Neural cell (in vitro differentiated cells): ENCODE data around the gene KCNJ16. TPM values are rescaled to one million over a fixed set of nuclear protein-coding genes. Genes with fewer than 3 reads are reported as not detected.
A peak's percentile ranks its signal among the peaks of the same experiment; 100 is the strongest.

ENCODE experiments used
- H2AFZ ChIP-seq: fragments of 200-600, 300-800 bp; sonication (generic), shearing (Covaris generic); 2 replicates; pipeline ENCODE4 v1.6.0; 2014; ENCODE audit warnings: low read depth, mild to moderate bottlenecking, antibody characterized with exemption, low read length, moderate library complexity
- H3F3A ChIP-seq: fragments of 200-600 bp; shearing (Covaris generic); 2 replicates; pipeline ENCODE4 v1.6.1; 2016; ENCODE audit warnings: mild to moderate bottlenecking, moderate library complexity, mixed read lengths, antibody characterized with exemption, low read length; ENCODE audit not compliant: insufficient read depth, poor library complexity, severe bottlenecking
- H3K27ac ChIP-seq: fragments of 200-600, 300-800 bp; sonication (generic), shearing (Covaris generic); 2 replicates; pipeline ENCODE4 v1.5.1; 2014; ENCODE audit warnings: mild to moderate bottlenecking, low read length, moderate library complexity
- H3K27me3 ChIP-seq: fragments of 300-800, 200-600 bp; sonication (generic), shearing (Covaris generic); 2 replicates; pipeline ENCODE4 v1.6.0; 2014; ENCODE audit warnings: mild to moderate bottlenecking, low read depth, low read length, moderate library complexity; ENCODE audit not compliant: insufficient read depth
- H3K36me3 ChIP-seq: fragments of 300-800, 200-600 bp; sonication (generic), shearing (Covaris generic); 2 replicates; pipeline ENCODE4 v1.5.1; 2014; ENCODE audit warnings: mild to moderate bottlenecking, antibody characterized with exemption, low read length, moderate library complexity; ENCODE audit not compliant: insufficient read depth
- H3K4me2 ChIP-seq: fragments of 300-800, 200-600 bp; sonication (generic), shearing (Covaris generic); 2 replicates; pipeline ENCODE4 v1.6.0; 2014; ENCODE audit warnings: mild to moderate bottlenecking, low read length
- H3K4me3 ChIP-seq: fragments of 300-800, 200-600 bp; sonication (generic), shearing (Covaris generic); 2 replicates; pipeline ENCODE4 v1.5.1; 2014; ENCODE audit warnings: mild to moderate bottlenecking, low read length, moderate library complexity
- H3K79me2 ChIP-seq: fragments of 200-600 bp; shearing (Covaris generic); replicated peaks from 2 replicates; pipeline ENCODE4 v1.6.0; 2014; ENCODE audit warnings: mild to moderate bottlenecking, low read length, moderate library complexity; ENCODE audit not compliant: insufficient read depth
- H3K9ac ChIP-seq: fragments of 300-800, 200-600 bp; sonication (generic), shearing (Covaris generic); 2 replicates; pipeline ENCODE4 v1.6.1; 2016; ENCODE audit warnings: mild to moderate bottlenecking, low read length, mixed read lengths
- H3K9me2 ChIP-seq: fragments of 200-600 bp; shearing (Covaris generic); 2 replicates; pipeline ENCODE4 v1.6.1; 2016; ENCODE audit warnings: mild to moderate bottlenecking, low read length, mixed read lengths; ENCODE audit not compliant: insufficient read depth
- H3K9me3 ChIP-seq: fragments of 200-600, 300-800 bp; sonication (generic), shearing (Covaris generic); 2 replicates; pipeline ENCODE4 v1.6.1; 2016; ENCODE audit warnings: mild to moderate bottlenecking, mixed run types, low read length, moderate library complexity, mixed read lengths
- H4K20me1 ChIP-seq: fragments of 200-600 bp; shearing (Covaris generic); 2 replicates; pipeline ENCODE4 v1.6.1; 2016; ENCODE audit warnings: mild to moderate bottlenecking, mixed run types; ENCODE audit not compliant: insufficient read depth
- EP300 ChIP-seq: fragments of 450-650 bp; conservative IDR thresholded peaks from 2 replicates; pipeline ENCODE4 v1.6.1; 2014; ENCODE audit warnings: antibody characterized with exemption, mild to moderate bottlenecking, moderate library complexity; ENCODE audit not compliant: poor library complexity, severe bottlenecking
- EZH2 ChIP-seq: fragments of 200-600, 300-800 bp; shearing (Covaris generic), sonication (generic); IDR thresholded peaks from 2 replicates; pipeline ENCODE4 v1.6.1; 2014; ENCODE audit warnings: antibody characterized with exemption, low read length, borderline replicate concordance, mild to moderate bottlenecking; ENCODE audit not compliant: insufficient read depth, poor library complexity, severe bottlenecking
- MXI1 ChIP-seq: fragments of 450-650 bp; conservative IDR thresholded peaks from 2 replicates; pipeline ENCODE4 v1.6.1; 2014; ENCODE audit warnings: antibody characterized with exemption, mild to moderate bottlenecking; ENCODE audit not compliant: poor library complexity, severe bottlenecking
- POLR2AphosphoS5 ChIP-seq: IDR thresholded peaks from 2 replicates; pipeline ENCODE4 v1.6.1; 2012
- RAD21 ChIP-seq: fragments of 450-650 bp; conservative IDR thresholded peaks from 2 replicates; pipeline ENCODE4 v1.6.1; 2014; ENCODE audit warnings: antibody characterized with exemption, mild to moderate bottlenecking, moderate library complexity
- SMC3 ChIP-seq: fragments of 450-650 bp; conservative IDR thresholded peaks from 2 replicates; pipeline ENCODE4 v1.6.1; 2014; ENCODE audit warnings: antibody characterized with exemption, mild to moderate bottlenecking, moderate library complexity; ENCODE audit not compliant: poor library complexity
- TAF1 ChIP-seq: IDR thresholded peaks from 2 replicates; pipeline ENCODE4 v1.6.1; 2012; ENCODE audit warnings: low read depth
- polyA plus RNA-seq: library from polyadenylated mRNA; depleted of rRNA; stranded (reverse); fragments of >200 nt; gene quantifications from 2 replicates; pipeline ENCODE4 v1.2.3, GENCODE V29; 2014
- TF ChIP-seq, protein P1 (sequence below): fragments of 450-650 bp; IDR thresholded peaks from 2 replicates; pipeline ENCODE4 v1.5.1; 2014; ENCODE audit warnings: antibody characterized with exemption, mild to moderate bottlenecking, moderate library complexity; ENCODE audit not compliant: poor library complexity, severe bottlenecking
- TF ChIP-seq, protein P2 (sequence below): IDR thresholded peaks from 2 replicates; pipeline ENCODE4 v1.6.1; 2012; ENCODE audit warnings: borderline replicate concordance

Gene KCNJ16
- polyA plus RNA-seq, 1 donor from 2014 or later: 1.7 TPM

DNA sequence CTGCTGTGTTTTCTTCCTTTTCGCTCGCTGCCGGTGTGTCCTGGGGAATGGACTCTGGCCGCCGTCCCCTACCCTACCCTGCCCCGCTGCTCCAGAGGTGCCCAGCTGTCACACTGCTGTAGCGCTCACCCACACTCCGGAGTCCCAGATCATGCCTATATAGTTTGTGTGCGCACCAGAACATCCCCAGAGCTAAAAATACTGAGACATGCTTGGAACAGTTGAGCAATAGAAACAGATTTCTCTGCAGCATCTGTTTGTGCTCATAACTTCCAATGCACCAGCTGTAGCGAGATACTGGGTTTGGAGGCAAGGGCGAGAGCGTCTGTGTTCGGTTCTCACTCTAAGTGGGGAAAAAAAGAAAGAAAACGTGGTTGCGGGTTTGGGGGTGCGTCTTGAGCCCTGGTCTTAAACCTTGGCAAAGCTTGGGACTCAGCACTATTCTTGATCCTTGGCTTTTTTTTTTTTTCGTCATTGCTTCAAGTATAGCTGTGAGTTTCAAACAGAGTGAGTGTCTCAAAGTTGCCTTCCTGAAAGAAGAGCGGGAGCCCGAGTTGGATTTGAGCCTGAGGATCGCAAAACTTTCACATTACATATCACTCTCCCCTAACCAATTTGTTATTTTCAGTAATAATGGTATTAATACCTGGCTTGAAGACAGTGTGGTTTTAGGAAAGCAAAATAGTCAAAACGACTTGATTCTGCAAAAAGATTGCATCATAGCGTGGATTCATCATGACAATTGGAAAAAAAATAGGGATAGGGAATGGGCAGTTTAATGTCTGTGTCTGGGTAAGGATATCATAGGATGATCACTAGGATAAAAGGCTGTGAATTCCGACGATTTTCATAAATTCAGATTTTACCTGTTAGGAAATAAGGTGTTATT lies 94.9 kb downstream of the KCNJ16 start:
- Histone ChIP-seq H3K79me2 (peaks cover 7% of the 10 kb centered on the region), H3K9ac (peak overlapping the region; percentile 69), H3K4me3 (peak overlapping the region; percentile 84), H2AFZ (peak overlapping the region; percentile 8), H3K36me3 (no peaks in the 10 kb centered on the region), H4K20me1 (no peaks in the 10 kb centered on the region), H3K9me3 (no peaks in the 10 kb centered on the region), H3K27me3 (peaks cover 23% of the 10 kb centered on the region), H3K9me2 (no peaks in the 10 kb centered on the region), H3K27ac (no peak overlapping the region), H3F3A (no peaks in the 10 kb centered on the region), H3K4me2 (peak overlapping the region; percentile 71)
- peak; percentile 61 for TF ChIP-seq MXI1
- TF ChIP-seq, protein P1, sequence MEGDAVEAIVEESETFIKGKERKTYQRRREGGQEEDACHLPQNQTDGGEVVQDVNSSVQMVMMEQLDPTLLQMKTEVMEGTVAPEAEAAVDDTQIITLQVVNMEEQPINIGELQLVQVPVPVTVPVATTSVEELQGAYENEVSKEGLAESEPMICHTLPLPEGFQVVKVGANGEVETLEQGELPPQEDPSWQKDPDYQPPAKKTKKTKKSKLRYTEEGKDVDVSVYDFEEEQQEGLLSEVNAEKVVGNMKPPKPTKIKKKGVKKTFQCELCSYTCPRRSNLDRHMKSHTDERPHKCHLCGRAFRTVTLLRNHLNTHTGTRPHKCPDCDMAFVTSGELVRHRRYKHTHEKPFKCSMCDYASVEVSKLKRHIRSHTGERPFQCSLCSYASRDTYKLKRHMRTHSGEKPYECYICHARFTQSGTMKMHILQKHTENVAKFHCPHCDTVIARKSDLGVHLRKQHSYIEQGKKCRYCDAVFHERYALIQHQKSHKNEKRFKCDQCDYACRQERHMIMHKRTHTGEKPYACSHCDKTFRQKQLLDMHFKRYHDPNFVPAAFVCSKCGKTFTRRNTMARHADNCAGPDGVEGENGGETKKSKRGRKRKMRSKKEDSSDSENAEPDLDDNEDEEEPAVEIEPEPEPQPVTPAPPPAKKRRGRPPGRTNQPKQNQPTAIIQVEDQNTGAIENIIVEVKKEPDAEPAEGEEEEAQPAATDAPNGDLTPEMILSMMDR: no peak

DNA sequence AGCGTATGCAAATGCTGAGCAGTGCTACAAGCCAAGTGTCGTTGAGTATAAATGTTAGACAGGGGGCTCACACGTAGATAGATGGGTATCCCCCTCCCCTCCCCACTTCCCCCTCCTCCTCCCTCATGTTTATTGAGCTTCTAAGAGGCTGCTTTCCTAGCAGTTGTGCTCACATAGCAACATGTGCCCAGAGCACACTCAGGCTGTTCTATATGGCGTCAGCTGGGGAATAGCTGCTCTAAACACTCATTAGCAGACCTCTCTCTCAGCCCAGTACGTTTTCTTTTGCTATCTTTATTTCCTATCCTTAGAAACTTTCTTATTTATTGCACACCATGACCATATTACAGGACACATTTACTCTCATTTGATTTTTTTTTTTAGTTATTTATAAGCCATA lies 96.1 kb downstream of the KCNJ16 start:
- Histone ChIP-seq H3K4me3 (peak overlapping the region; percentile 84), H3K27me3 (peaks cover 23% of the 10 kb centered on the region), H3K9ac (no peak overlapping the region), H4K20me1 (no peaks in the 10 kb centered on the region), H3K9me2 (no peaks in the 10 kb centered on the region), H3K4me2 (no peak overlapping the region), H3K79me2 (peaks cover 7% of the 10 kb centered on the region), H3F3A (no peaks in the 10 kb centered on the region), H3K36me3 (peaks cover 6% of the 10 kb centered on the region), H2AFZ (no peak overlapping the region), H3K9me3 (no peaks in the 10 kb centered on the region), H3K27ac (no peak overlapping the region)
- TF ChIP-seq, protein P1: no peak
- TF ChIP-seq EZH2 (no peak), POLR2AphosphoS5 (no peak), RAD21 (no peak), EP300 (no peak)

DNA sequence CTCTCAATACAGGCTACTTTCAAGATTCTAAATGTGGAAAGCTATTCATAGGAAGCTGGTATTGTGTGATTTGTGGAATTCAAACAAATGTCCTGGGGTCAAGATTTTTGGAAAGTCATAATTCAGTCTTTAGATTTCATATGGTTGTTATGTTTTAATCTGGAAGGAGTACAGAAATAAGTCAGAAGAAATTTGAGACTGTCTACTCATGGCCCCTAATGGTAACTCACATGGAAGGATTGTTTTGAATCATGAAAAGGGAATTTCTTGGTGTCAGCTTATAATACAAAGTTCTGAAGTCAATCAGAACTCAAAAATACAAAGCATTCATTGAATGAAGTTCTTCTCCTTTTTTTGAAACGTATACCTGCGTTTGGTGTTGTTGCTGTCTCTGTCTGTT lies 97.4 kb downstream of the KCNJ16 start:
- H3F3A ChIP-seq: no peaks in the 10 kb centered on the region
- no peaks in the 10 kb centered on the region for H3K9me2 ChIP-seq
- H3K27me3 ChIP-seq: peaks cover 19% of the 10 kb centered on the region
- no peak overlapping the region for H3K9ac ChIP-seq
- H3K27ac ChIP-seq: no peak overlapping the region
- H3K9me3 ChIP-seq: no peaks in the 10 kb centered on the region
- H3K4me2 ChIP-seq: no peak overlapping the region
- peaks cover 10% of the 10 kb centered on the region for H3K36me3 ChIP-seq
- H3K79me2 ChIP-seq: peaks cover 7% of the 10 kb centered on the region
- no peak overlapping the region for H2AFZ ChIP-seq
- TF ChIP-seq SMC3 (no peak), EZH2 (no peak), EP300 (no peak), TAF1 (no peak), RAD21 (no peak), POLR2AphosphoS5 (no peak), MXI1 (no peak)
- TF ChIP-seq, protein P2, sequence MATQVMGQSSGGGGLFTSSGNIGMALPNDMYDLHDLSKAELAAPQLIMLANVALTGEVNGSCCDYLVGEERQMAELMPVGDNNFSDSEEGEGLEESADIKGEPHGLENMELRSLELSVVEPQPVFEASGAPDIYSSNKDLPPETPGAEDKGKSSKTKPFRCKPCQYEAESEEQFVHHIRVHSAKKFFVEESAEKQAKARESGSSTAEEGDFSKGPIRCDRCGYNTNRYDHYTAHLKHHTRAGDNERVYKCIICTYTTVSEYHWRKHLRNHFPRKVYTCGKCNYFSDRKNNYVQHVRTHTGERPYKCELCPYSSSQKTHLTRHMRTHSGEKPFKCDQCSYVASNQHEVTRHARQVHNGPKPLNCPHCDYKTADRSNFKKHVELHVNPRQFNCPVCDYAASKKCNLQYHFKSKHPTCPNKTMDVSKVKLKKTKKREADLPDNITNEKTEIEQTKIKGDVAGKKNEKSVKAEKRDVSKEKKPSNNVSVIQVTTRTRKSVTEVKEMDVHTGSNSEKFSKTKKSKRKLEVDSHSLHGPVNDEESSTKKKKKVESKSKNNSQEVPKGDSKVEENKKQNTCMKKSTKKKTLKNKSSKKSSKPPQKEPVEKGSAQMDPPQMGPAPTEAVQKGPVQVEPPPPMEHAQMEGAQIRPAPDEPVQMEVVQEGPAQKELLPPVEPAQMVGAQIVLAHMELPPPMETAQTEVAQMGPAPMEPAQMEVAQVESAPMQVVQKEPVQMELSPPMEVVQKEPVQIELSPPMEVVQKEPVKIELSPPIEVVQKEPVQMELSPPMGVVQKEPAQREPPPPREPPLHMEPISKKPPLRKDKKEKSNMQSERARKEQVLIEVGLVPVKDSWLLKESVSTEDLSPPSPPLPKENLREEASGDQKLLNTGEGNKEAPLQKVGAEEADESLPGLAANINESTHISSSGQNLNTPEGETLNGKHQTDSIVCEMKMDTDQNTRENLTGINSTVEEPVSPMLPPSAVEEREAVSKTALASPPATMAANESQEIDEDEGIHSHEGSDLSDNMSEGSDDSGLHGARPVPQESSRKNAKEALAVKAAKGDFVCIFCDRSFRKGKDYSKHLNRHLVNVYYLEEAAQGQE: no peak
- TF ChIP-seq, protein P1: no peak
- H4K20me1 ChIP-seq: no peaks in the 10 kb centered on the region
- H3K4me3 ChIP-seq: no peak overlapping the region
